ENCODE results near the gene TMEM184A.

- TF ChIP-seq, protein P1, sequence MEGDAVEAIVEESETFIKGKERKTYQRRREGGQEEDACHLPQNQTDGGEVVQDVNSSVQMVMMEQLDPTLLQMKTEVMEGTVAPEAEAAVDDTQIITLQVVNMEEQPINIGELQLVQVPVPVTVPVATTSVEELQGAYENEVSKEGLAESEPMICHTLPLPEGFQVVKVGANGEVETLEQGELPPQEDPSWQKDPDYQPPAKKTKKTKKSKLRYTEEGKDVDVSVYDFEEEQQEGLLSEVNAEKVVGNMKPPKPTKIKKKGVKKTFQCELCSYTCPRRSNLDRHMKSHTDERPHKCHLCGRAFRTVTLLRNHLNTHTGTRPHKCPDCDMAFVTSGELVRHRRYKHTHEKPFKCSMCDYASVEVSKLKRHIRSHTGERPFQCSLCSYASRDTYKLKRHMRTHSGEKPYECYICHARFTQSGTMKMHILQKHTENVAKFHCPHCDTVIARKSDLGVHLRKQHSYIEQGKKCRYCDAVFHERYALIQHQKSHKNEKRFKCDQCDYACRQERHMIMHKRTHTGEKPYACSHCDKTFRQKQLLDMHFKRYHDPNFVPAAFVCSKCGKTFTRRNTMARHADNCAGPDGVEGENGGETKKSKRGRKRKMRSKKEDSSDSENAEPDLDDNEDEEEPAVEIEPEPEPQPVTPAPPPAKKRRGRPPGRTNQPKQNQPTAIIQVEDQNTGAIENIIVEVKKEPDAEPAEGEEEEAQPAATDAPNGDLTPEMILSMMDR (IDR thresholded peaks at IDR 0.05), result no peak
- TF ChIP-seq POLR2A (IDR thresholded peaks at IDR 0.05; ENCODE audit: low read depth), result no peak
Measured at GRCh38 chr7:1533547-1534329, 22.3 kb downstream of the TMEM184A start.

Data from esophagus muscularis mucosa (tissue), 3 donors.